HG03354 (cell line): ENCODE results near the gene SMYD3.

Experiments
- ATAC-seq: cut with Tn5 transposase; IDR thresholded peaks from one replicate; pipeline ENCODE4 v1.9.1; 2021; ENCODE audit warnings: mild to moderate bottlenecking; ENCODE audit not compliant: unreplicated experiment, poor library complexity, severe bottlenecking

Gene SMYD3

GRCh38 chr1:246293366-246294121 is 213.5 kb downstream of the SMYD3 start:
- ATAC-seq, result no peak

- no peak for ATAC-seq
These were observed 214.5 kb downstream of the SMYD3 start for GRCh38 chr1:246292571-246292970.

GRCh38 chr1:246291127-246291526 is 216.0 kb downstream of the SMYD3 start:
- no peak for ATAC-seq

- ATAC-seq, result no peak
These were observed 223.2 kb downstream of the SMYD3 start for GRCh38 chr1:246283771-246284410.

- no peak for ATAC-seq
These were observed 225.4 kb downstream of the SMYD3 start for GRCh38 chr1:246281639-246282038.

- no peak for ATAC-seq
These were observed 225.9 kb downstream of the SMYD3 start for GRCh38 chr1:246281195-246281594.

- no peak for ATAC-seq
These were observed 226.5 kb downstream of the SMYD3 start for GRCh38 chr1:246280551-246280950.

- no peak for ATAC-seq
These were observed 227.7 kb downstream of the SMYD3 start for GRCh38 chr1:246279402-246279801.

- ATAC-seq, result no peak
These were observed 228.7 kb downstream of the SMYD3 start for GRCh38 chr1:246278371-246278770.

GRCh38 chr1:246275036-246275435 is 232.0 kb downstream of the SMYD3 start:
- no peak for ATAC-seq

- no peak for ATAC-seq
These were observed 232.9 kb downstream of the SMYD3 start for GRCh38 chr1:246274186-246274585.

- ATAC-seq, result no peak
These were observed 235.6 kb downstream of the SMYD3 start for GRCh38 chr1:246271516-246271915.

GRCh38 chr1:246270236-246270635 is 236.8 kb downstream of the SMYD3 start:
- peak; percentile 97 for ATAC-seq

GRCh38 chr1:246269466-246269865 is 237.6 kb downstream of the SMYD3 start:
- ATAC-seq, result no peak

- ATAC-seq, result no peak
These were observed 239.2 kb downstream of the SMYD3 start for GRCh38 chr1:246267896-246268295.

GRCh38 chr1:246267426-246267825 is 239.7 kb downstream of the SMYD3 start:
- no peak for ATAC-seq

- no peak for ATAC-seq
These were observed 241.6 kb downstream of the SMYD3 start for GRCh38 chr1:246265481-246265880.

GRCh38 chr1:246262281-246262680 is 244.8 kb downstream of the SMYD3 start:
- ATAC-seq, result no peak

- no peak for ATAC-seq
These were observed 245.4 kb downstream of the SMYD3 start for GRCh38 chr1:246261639-246262038.

GRCh38 chr1:246258250-246258649 is 248.8 kb downstream of the SMYD3 start:
- no peak for ATAC-seq

GRCh38 chr1:246255773-246256172 is 251.3 kb downstream of the SMYD3 start:
- ATAC-seq, result no peak
